ENCODE data around the gene UNC5A.

The UNC5A gene

DNA sequence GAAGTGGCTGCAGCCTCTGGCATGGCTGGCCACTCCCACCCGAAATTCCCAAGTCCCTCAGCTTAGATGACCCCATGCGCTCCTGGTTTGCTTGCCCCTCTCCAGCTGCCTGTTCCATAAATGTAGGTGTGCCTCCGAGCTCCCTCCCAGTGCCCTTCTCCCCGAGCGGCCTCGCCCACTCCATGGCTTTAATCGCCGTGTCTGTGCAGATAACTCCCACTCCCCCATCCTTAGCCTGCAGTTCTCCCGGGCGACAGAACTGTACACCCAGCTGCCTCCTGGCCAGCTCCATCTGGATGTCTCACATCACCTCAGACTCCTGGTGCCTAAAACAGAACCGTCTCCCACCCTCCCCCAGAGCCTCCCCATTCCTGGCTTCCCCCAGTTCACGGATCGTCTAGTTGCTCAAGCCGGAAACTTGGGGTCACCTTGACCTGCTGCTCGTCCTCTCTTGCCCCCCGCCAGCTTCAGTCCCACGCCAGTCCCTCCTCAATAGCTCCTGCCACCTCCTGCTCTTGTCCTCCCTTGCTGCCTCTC is 64.7 kb downstream of the UNC5A start:
- no peak overlapping the region for H3K4me3 ChIP-seq (ENCODE audit: low read depth, low read length)
- no peak for TF ChIP-seq CTCF (IDR thresholded peaks at IDR 0.05; ENCODE audit: low read depth, low read length)
- DNase-seq (ENCODE audit: low read depth, low spot score), result no peak
- in situ Hi-C loops (cut with HindIII; ENCODE audit: low sequenced_read_pairs), result no loop called here

- no peak for DNase-seq (ENCODE audit: low read depth, low spot score)
- no peak overlapping the region for H3K4me3 ChIP-seq (ENCODE audit: low read depth, low read length)
- in situ Hi-C loops (cut with HindIII; ENCODE audit: low sequenced_read_pairs), result no loop called here
- TF ChIP-seq CTCF (IDR thresholded peaks at IDR 0.05; ENCODE audit: low read depth, low read length), result no peak
Observed at GRCh38 chr5:176875783-176876505, 65.6 kb downstream of the UNC5A start.

DNA sequence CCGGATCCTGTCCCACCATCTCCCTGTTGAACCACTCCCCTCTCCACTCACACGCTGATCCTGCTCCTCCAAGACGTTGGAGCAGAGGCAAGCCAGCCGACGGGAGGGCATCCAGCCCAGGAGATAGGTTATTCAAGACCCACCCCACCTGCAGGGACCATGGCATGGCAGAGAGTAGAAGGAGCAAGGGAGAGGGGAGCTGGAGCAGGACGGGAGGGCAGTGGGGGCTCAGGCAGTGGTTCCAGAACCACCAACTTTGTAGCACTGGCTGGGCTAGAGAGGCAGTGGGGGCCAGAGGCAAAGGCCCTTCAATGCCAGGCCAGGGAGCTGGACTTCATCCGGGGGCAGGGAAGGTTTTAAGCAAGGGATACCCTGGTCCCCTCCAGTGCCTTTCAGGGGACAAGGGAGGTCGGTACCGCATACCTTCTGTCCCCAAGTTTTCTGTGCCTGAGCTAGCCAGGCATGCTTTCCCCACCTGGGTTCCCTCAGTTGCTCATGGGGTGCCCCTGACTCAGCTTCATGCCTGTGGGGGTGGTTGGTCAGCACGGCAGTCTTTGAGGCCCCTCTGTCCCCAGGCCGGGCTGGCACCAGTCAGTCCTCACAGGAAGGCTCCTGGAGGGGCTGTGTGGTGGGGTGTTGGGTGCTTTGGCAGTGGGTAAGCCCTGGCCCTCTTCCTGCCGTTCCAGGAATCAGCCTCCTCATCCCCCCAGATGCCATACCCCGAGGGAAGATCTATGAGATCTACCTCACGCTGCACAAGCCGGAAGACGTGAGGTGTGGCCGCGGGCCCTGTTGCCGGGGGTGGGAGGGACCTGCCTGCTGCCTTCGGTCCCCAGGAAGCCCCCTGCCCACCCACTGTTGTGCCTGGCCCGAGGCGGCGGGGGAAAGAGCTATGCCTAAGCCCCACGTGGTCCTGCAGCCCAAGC is 66.4 kb downstream of the UNC5A start:
- in situ Hi-C loops (cut with HindIII; ENCODE audit: low sequenced_read_pairs), result no loop called here
- H3K4me3 ChIP-seq (ENCODE audit: low read depth, low read length), result no peak overlapping the region
- no peak for TF ChIP-seq CTCF (IDR thresholded peaks at IDR 0.05; ENCODE audit: low read depth, low read length)
- no peak for DNase-seq (ENCODE audit: low read depth, low spot score)

GRCh38 chr5:176877793-176878331 is 67.5 kb downstream of the UNC5A start:
- H3K4me3 ChIP-seq (ENCODE audit: low read depth, low read length), result no peak overlapping the region
- in situ Hi-C loops (cut with HindIII; ENCODE audit: low sequenced_read_pairs), result no loop called here
- TF ChIP-seq CTCF (IDR thresholded peaks at IDR 0.05; ENCODE audit: low read depth, low read length), result no peak
- DNase-seq (ENCODE audit: low read depth, low spot score), result no peak

- in situ Hi-C loops (cut with HindIII; ENCODE audit: low sequenced_read_pairs), result no loop called here
- no peak for TF ChIP-seq CTCF (IDR thresholded peaks at IDR 0.05; ENCODE audit: low read depth, low read length)
- DNase-seq (ENCODE audit: low read depth, low spot score), result no peak
- H3K4me3 ChIP-seq (ENCODE audit: low read depth, low read length), result no peak overlapping the region
Observed at GRCh38 chr5:176878463-176878862, 68.1 kb downstream of the UNC5A start.

DNA sequence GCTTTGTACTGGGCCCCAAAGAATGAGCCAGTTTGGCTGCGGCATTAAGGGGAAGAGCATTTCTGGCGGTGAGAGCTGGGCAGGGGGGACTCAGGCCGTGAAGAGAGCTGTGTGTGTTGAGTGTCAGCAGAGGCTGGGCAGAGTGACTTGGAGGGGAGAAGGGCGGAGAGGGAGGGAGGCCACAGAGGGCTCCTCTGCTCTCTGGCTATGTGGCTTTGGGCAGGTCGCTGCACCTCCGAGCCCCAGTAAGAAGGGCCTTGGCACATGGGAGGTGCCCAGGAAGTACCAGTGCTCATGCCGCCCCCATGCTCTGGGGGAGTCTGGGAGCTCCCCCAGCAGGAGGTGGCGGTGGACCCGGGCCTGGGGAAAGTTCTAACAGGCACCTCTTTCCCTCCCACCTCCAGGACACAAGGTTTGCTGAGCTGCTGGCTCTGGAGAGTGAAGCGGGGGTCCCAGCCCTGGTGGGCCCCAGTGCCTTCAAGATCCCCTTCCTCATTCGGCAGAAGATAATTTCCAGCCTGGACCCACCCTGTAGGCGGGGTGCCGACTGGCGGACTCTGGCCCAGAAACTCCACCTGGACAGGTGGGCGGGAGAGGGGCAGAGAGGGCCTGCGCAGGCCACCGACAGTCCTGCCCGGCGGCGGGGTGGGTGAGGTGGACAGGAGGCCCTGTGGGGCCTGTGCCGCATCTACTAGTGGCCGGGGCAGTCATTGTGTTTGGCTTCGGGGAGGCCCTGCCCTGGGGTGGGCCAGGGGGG is 68.7 kb downstream of the UNC5A start:
- no peak overlapping the region for H3K4me3 ChIP-seq (ENCODE audit: low read depth, low read length)
- in situ Hi-C loops (cut with HindIII; ENCODE audit: low sequenced_read_pairs), result no loop called here
- no peak for DNase-seq (ENCODE audit: low read depth, low spot score)
- TF ChIP-seq CTCF (IDR thresholded peaks at IDR 0.05; ENCODE audit: low read depth, low read length), result no peak

Data from astrocyte of the spinal cord (primary cell).